Measurements from ENCODE around the gene ITGA2B. TPM values are rescaled to one million over a fixed set of nuclear protein-coding genes. Genes with fewer than 3 reads are reported as not detected.

Gene ITGA2B
- total RNA-seq = 19.5 TPM
- polyA plus RNA-seq = not detected

DNA sequence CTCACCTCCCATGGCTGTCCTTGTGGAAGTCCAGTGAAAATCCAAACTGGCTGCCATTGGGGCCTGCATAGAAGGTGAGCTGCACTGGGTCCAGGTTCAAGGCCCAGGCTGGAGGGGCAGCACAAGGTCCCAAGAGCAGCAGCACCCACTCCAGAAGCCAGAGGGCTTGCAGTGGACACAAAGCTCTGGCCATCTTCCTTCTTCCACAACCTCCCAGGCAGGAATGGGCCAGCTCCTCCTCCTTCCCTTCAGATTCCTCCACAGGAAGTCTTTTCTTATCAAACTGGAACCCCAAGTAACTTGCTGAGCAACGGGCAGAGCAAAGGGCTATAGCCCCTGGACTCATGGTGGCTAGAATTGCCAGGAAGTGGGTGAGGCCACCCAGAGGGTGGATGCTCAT lies at the start of gene ITGA2B:
Gene ITGA2B, minus strand, starts transcription at position 369 of the 400 bp plus-strand sequence. Its CDS starts 176 bp downstream, at position 193.
- peaks cover 0 to 21% (median 3%) of the 10 kb centered on the region in 4 donors for H3K4me1 Mint-ChIP-seq
- Histone ChIP-seq H3K27me3 (ENCODE audit: control insufficient read depth, insufficient read depth, low read length) (peaks cover 5% of the 10 kb centered on the region), H3K4me1 (ENCODE audit: control insufficient read depth, insufficient read depth, low read length, poor library complexity, severe bottlenecking) (peaks cover 15% of the 10 kb centered on the region), H3K36me3 (ENCODE audit: control insufficient read depth, insufficient read depth, low read length) (no peaks in the 10 kb centered on the region), H3K27ac (ENCODE audit: insufficient read depth, low read length, poor library complexity, severe bottlenecking) (no peak within 1 kb of the TSS), H3K9me3 (ENCODE audit: control insufficient read depth in 2 of 2, low read length in 2 of 2) (no peaks in the 10 kb centered on the region), H3K4me3 (ENCODE audit: low read depth, low read length) (no peak within 1 kb of the TSS)
- ATAC-seq (ENCODE audit: low read depth in 2 of 2) (no peak), DNase-seq (no peak)
- peak within 1 kb of the TSS in 1 of 3 donors; percentile 85 for H3K27ac Mint-ChIP-seq
- H3K36me3 Mint-ChIP-seq = no peaks in the 10 kb centered on the region
- H3K27me3 Mint-ChIP-seq = peaks cover 25% of the 10 kb centered on the region
- no peaks in the 10 kb centered on the region for H3K9me3 Mint-ChIP-seq
- H3K4me3 Mint-ChIP-seq = peak within 1 kb of the TSS in 1 of 4 donors; percentile 66

DNA sequence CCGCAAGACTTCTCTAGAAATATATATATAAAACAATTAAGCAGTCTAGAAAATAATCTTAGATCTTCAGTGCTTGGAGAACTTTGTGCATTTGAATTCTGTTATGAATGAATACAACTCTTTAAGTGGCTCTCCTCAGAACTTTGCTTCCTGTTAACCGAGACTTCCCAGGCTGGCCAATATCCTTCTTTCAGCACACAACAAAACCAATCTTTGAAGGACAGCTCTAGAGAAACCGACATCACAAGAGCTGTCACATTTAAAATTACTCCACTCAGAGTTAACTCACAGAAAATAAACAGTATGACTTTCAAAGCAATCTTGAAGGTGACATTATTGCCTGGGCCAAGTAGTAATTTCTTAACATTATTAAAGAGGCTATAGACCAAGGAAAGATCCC lies 49.7 kb upstream of the ITGA2B start:
- H3K4me3 Mint-ChIP-seq = peak overlapping the region in 1 of 4 donors; percentile 1
- peaks cover under 1% of the 10 kb centered on the region for H3K36me3 Mint-ChIP-seq
- H3K27me3 Mint-ChIP-seq = no peaks in the 10 kb centered on the region
- peak overlapping the region; percentile 21 for H3K27ac ChIP-seq (ENCODE audit: insufficient read depth, low read length, poor library complexity, severe bottlenecking)
- H3K27me3 ChIP-seq (ENCODE audit: control insufficient read depth, insufficient read depth, low read length) = no peaks in the 10 kb centered on the region
- no peak for DNase-seq
- H3K4me3 ChIP-seq (ENCODE audit: low read depth, low read length) = peak overlapping the region; percentile 7
- no peaks in the 10 kb centered on the region for H3K9me3 ChIP-seq (ENCODE audit: control insufficient read depth in 2 of 2, low read length in 2 of 2)
- H3K27ac Mint-ChIP-seq = peak overlapping the region in 2 of 3 donors; percentile 26 to 40
- H3K9me3 Mint-ChIP-seq = no peaks in the 10 kb centered on the region
- H3K4me1 Mint-ChIP-seq = peaks cover 23 to 33% (median 28%) of the 10 kb centered on the region in 4 donors
- peaks cover 8% of the 10 kb centered on the region for H3K4me1 ChIP-seq (ENCODE audit: control insufficient read depth, insufficient read depth, low read length, poor library complexity, severe bottlenecking)
- peaks cover 13% of the 10 kb centered on the region for H3K36me3 ChIP-seq (ENCODE audit: control insufficient read depth, insufficient read depth, low read length)
- ATAC-seq (ENCODE audit: low read depth in 2 of 2) = no peak

DNA sequence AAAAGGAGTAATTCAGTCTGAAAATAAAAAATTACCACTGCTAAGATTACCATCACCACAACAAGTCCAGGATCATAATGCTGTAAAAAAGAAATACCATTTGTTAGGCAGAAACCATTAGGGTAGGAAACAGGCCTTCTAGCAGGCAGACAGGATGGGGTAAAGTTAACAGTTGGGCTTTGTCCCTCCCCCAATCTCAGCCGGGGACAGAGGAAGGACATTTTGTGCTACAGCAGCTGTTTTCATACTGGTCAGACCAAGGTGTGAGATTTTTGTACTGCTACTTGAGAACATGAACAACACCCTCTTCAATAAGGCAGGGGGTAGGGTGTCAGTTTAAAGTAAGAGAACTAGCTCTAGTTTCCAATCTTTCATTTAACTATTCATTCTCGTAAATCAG lies 49.2 kb upstream of the ITGA2B start:
- ATAC-seq (ENCODE audit: low read depth in 2 of 2) (peak in 1 of 2 donors; percentile 34), DNase-seq (peak in 1 of 3 donors; percentile 52)
- peaks cover 17% of the 10 kb centered on the region for H3K36me3 ChIP-seq (ENCODE audit: control insufficient read depth, insufficient read depth, low read length)
- Mint-ChIP-seq H3K27me3 (no peaks in the 10 kb centered on the region), H3K4me3 (no peak overlapping the region), H3K36me3 (peaks cover 4% of the 10 kb centered on the region), H3K9me3 (no peaks in the 10 kb centered on the region), H3K4me1 (peaks cover 23 to 33% (median 27%) of the 10 kb centered on the region in 4 donors), H3K27ac (peak overlapping the region in 2 of 3 donors; percentile 40 to 59)
- no peak overlapping the region for H3K27ac ChIP-seq (ENCODE audit: insufficient read depth, low read length, poor library complexity, severe bottlenecking)
- no peaks in the 10 kb centered on the region for H3K27me3 ChIP-seq (ENCODE audit: control insufficient read depth, insufficient read depth, low read length)
- no peaks in the 10 kb centered on the region for H3K9me3 ChIP-seq (ENCODE audit: control insufficient read depth in 2 of 2, low read length in 2 of 2)
- peaks cover 8% of the 10 kb centered on the region for H3K4me1 ChIP-seq (ENCODE audit: control insufficient read depth, insufficient read depth, low read length, poor library complexity, severe bottlenecking)
- peak overlapping the region; percentile 7 for H3K4me3 ChIP-seq (ENCODE audit: low read depth, low read length)

DNA sequence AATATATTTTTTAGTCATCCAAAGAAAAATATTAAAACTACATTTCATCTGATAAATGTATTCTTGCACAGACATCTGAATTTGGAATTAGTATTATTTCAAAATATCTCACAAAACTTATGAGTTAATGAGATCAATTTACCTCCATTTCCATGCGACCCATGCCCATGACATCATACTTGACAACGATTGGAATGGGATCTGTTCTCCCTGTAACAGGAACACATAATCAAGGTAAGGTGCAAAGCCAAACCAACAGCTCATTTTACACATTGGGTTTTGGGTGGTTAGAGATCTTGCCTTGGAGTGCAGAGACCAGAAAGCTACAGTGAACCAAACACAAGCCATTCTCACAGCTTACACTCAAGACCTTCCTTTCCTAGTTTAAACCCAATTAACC lies 46.9 kb upstream of the ITGA2B start:
- Histone ChIP-seq H3K36me3 (ENCODE audit: control insufficient read depth, insufficient read depth, low read length) (peaks cover 39% of the 10 kb centered on the region), H3K4me1 (ENCODE audit: control insufficient read depth, insufficient read depth, low read length, poor library complexity, severe bottlenecking) (peaks cover 8% of the 10 kb centered on the region), H3K4me3 (ENCODE audit: low read depth, low read length) (no peak overlapping the region), H3K27me3 (ENCODE audit: control insufficient read depth, insufficient read depth, low read length) (no peaks in the 10 kb centered on the region), H3K9me3 (ENCODE audit: control insufficient read depth in 2 of 2, low read length in 2 of 2) (no peaks in the 10 kb centered on the region), H3K27ac (ENCODE audit: insufficient read depth, low read length, poor library complexity, severe bottlenecking) (no peak overlapping the region)
- Mint-ChIP-seq H3K4me3 (no peak overlapping the region), H3K9me3 (no peaks in the 10 kb centered on the region), H3K27ac (no peak overlapping the region), H3K27me3 (no peaks in the 10 kb centered on the region), H3K36me3 (peaks cover 18% of the 10 kb centered on the region), H3K4me1 (peaks cover 30 to 33% (median 32%) of the 10 kb centered on the region in 4 donors)
- DNase-seq = no peak
- ATAC-seq (ENCODE audit: low read depth in 2 of 2) = no peak

DNA sequence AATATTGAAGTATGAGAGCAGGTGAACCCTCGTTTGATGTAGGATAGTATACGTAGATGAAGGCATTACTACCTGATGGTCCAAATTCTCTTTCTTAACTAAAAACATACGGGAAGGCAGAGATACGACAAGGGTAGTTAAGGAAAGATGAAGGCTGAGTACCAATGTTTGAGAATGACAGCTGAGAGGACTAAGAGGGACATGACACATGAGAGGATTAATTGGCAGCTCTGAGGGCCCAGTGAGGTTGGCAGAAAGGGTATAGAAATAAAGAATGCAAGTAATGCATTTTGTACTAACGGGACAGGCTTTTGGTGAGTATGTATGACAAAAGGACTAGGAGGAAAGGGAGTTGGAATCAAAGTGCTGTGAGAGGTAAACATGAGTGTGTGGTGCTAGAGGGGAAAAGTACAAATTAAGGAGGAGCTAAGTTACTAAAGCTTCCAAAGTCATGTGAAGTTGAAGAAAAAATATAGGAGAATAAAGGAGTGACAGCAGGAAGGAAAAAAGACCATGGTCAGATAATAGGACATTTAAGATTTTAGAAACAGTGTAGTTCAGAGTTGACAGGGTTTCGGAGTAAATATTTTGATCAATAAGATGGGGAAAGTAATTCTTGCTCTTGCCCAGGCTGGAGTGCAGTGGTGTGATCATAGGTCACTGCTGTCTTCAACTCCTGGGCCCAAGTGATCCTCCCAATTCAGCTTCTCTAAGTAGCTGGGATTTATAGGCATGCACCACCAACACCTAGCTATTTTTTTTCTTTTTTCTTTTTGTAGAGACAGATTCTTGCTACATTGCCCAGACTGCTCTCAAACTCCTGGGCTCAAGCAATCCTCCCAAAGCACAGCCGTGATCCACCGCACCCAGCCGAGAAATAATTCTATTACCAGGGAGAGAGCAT lies 43.1 kb upstream of the ITGA2B start:
- H3K27me3 Mint-ChIP-seq = no peaks in the 10 kb centered on the region
- no peaks in the 10 kb centered on the region for H3K9me3 ChIP-seq (ENCODE audit: control insufficient read depth in 2 of 2, low read length in 2 of 2)
- no peak overlapping the region for H3K4me3 ChIP-seq (ENCODE audit: low read depth, low read length)
- H3K9me3 Mint-ChIP-seq = no peaks in the 10 kb centered on the region
- H3K4me1 Mint-ChIP-seq = peaks cover 9 to 16% (median 13%) of the 10 kb centered on the region in 4 donors
- ATAC-seq (ENCODE audit: low read depth in 2 of 2) = no peak
- H3K27me3 ChIP-seq (ENCODE audit: control insufficient read depth, insufficient read depth, low read length) = no peaks in the 10 kb centered on the region
- no peak overlapping the region for H3K4me3 Mint-ChIP-seq
- no peaks in the 10 kb centered on the region for H3K4me1 ChIP-seq (ENCODE audit: control insufficient read depth, insufficient read depth, low read length, poor library complexity, severe bottlenecking)
- H3K27ac ChIP-seq (ENCODE audit: insufficient read depth, low read length, poor library complexity, severe bottlenecking) = no peak overlapping the region
- DNase-seq = no peak
- peaks cover 49% of the 10 kb centered on the region for H3K36me3 ChIP-seq (ENCODE audit: control insufficient read depth, insufficient read depth, low read length)
- H3K36me3 Mint-ChIP-seq = peaks cover 27% of the 10 kb centered on the region
- H3K27ac Mint-ChIP-seq = peak overlapping the region in 1 of 3 donors; percentile 50

DNA sequence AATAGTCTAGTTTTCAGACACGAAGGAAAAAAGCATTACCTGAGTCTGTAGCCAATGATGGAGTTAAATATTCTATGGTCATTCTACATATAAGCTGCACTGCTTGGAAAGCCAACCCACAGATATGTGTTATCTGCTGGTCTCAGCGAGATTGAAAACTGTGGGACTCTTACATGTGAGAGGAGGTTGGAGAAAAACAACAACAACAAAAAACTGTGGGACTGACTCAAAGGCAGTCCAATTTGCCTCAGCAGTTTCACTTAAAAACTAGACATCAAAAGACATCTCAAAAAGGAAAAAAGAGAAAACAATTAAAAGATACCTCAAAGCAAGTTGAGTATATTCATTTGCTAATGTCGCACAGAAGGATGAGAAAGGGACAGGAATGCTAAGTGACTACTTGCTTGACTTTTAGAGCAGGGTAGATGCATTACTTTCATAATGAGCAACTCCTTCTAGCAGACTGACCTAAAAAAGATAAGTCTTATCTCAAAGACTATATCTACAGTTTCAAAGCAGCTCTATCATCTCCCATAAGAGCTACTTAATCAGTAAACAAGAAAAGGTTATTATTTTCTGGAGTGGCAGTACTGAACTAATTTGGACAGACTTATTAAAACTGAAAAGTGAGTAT lies 35.5 kb upstream of the ITGA2B start:
- Histone ChIP-seq H3K4me1 (ENCODE audit: control insufficient read depth, insufficient read depth, low read length, poor library complexity, severe bottlenecking) (peaks cover 4% of the 10 kb centered on the region), H3K36me3 (ENCODE audit: control insufficient read depth, insufficient read depth, low read length) (peaks cover 46% of the 10 kb centered on the region), H3K27me3 (ENCODE audit: control insufficient read depth, insufficient read depth, low read length) (no peaks in the 10 kb centered on the region), H3K27ac (ENCODE audit: insufficient read depth, low read length, poor library complexity, severe bottlenecking) (peak overlapping the region; percentile 15), H3K9me3 (ENCODE audit: control insufficient read depth in 2 of 2, low read length in 2 of 2) (no peaks in the 10 kb centered on the region), H3K4me3 (ENCODE audit: low read depth, low read length) (no peak overlapping the region)
- ATAC-seq (ENCODE audit: low read depth in 2 of 2) = no peak
- H3K36me3 Mint-ChIP-seq = peaks cover 37% of the 10 kb centered on the region
- DNase-seq = peak in 1 of 3 donors; percentile 34
- no peaks in the 10 kb centered on the region for H3K27me3 Mint-ChIP-seq
- no peaks in the 10 kb centered on the region for H3K9me3 Mint-ChIP-seq
- H3K4me1 Mint-ChIP-seq = peaks cover 22 to 35% (median 29%) of the 10 kb centered on the region in 4 donors
- H3K27ac Mint-ChIP-seq = peak overlapping the region in 2 of 3 donors; percentile 29 to 58
- H3K4me3 Mint-ChIP-seq = no peak overlapping the region

DNA sequence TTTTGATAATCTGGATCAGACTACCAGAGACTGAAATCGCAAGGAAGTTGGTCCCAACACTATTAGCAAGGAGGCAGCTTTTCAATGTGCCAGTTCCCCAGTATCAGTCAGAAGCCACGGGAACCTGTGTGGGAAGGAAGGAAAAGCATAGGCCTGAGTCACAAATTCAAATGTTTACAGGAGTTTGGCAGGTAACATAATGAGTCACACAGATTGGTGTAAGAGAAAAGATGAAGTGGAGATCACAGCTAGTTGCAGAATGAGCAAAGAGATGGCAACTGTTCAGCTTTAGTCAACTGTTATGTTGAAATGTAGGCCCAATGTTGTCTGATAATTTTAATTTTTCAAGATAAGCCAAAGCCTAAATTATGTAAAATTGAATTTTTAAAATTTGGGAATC lies 28.1 kb upstream of the ITGA2B start:
- no peak overlapping the region for H3K27ac ChIP-seq (ENCODE audit: insufficient read depth, low read length, poor library complexity, severe bottlenecking)
- H3K9me3 Mint-ChIP-seq = no peaks in the 10 kb centered on the region
- H3K9me3 ChIP-seq (ENCODE audit: control insufficient read depth in 2 of 2, low read length in 2 of 2) = no peaks in the 10 kb centered on the region
- no peak overlapping the region for H3K27ac Mint-ChIP-seq
- ATAC-seq (ENCODE audit: low read depth in 2 of 2) = no peak
- H3K4me3 Mint-ChIP-seq = no peak overlapping the region
- H3K36me3 Mint-ChIP-seq = peaks cover 29% of the 10 kb centered on the region
- no peaks in the 10 kb centered on the region for H3K27me3 Mint-ChIP-seq
- H3K36me3 ChIP-seq (ENCODE audit: control insufficient read depth, insufficient read depth, low read length) = peaks cover 42% of the 10 kb centered on the region
- DNase-seq = no peak
- H3K4me1 ChIP-seq (ENCODE audit: control insufficient read depth, insufficient read depth, low read length, poor library complexity, severe bottlenecking) = no peaks in the 10 kb centered on the region
- no peaks in the 10 kb centered on the region for H3K27me3 ChIP-seq (ENCODE audit: control insufficient read depth, insufficient read depth, low read length)
- peaks cover 0 to 15% (median 5%) of the 10 kb centered on the region in 4 donors for H3K4me1 Mint-ChIP-seq
- no peak overlapping the region for H3K4me3 ChIP-seq (ENCODE audit: low read depth, low read length)
